Lung (tissue), 12 donors: ENCODE data around the gene LMNTD2. TPM values are rescaled to one million over a fixed set of nuclear protein-coding genes. Genes with fewer than 3 reads are reported as not detected.

ENCODE experiments used
- ATAC-seq: fragments of 200-7000 bp; cut with Tn5 transposase; one replicate; pipeline ENCODE4 v1.9.1; 2020; ENCODE audit warnings: moderate number of reproducible peaks; ENCODE audit not compliant: insufficient read depth, low FRiP score
- DNase-seq, 3 donors: peaks; one replicate each; pipeline ENCODE4 v3.0.0-alpha.2; 2013 to 2017
- H3K27ac ChIP-seq, 2 donors: one replicate each; pipeline ENCODE4 v1.5.1; 2013; ENCODE audit warnings: mild to moderate bottlenecking in 2 of 2, moderate library complexity in 2 of 2, control low read depth in 1 of 2, inconsistent platforms in 1 of 2, low read depth in 1 of 2, low read length in 1 of 2
- H3K27me3 ChIP-seq, 3 donors: one replicate each; pipeline ENCODE4 v1.5.1; 2013; ENCODE audit warnings: low read length in 2 of 3; ENCODE audit not compliant: control insufficient read depth in 3 of 3, insufficient read depth in 3 of 3
- H3K36me3 ChIP-seq, 4 donors: one replicate each; pipeline ENCODE4 v1.5.1; 2013; ENCODE audit warnings: low read length in 4 of 4, mild to moderate bottlenecking in 1 of 4, moderate library complexity in 1 of 4; ENCODE audit not compliant: control insufficient read depth in 4 of 4, insufficient read depth in 4 of 4
- H3K4me1 ChIP-seq, 5 donors: one replicate each; pipeline ENCODE4 v1.5.1; 2013; ENCODE audit warnings: low read length in 5 of 5, mild to moderate bottlenecking in 2 of 5, moderate library complexity in 1 of 5; ENCODE audit not compliant: control insufficient read depth in 5 of 5, insufficient read depth in 5 of 5
- H3K4me3 ChIP-seq: one replicate; pipeline ENCODE4 v1.5.1; 2013; ENCODE audit warnings: mild to moderate bottlenecking, control low read depth, moderate library complexity
- H3K9ac ChIP-seq, 2 donors: one replicate each; pipeline ENCODE4 v1.5.1; 2013; ENCODE audit warnings: low read length in 2 of 2, control low read depth in 1 of 2; ENCODE audit not compliant: insufficient read depth in 1 of 2
- H3K9me3 ChIP-seq, 4 donors: one replicate each; pipeline ENCODE4 v1.5.1; 2013; ENCODE audit warnings: low read length in 3 of 4, mild to moderate bottlenecking in 1 of 4, moderate library complexity in 1 of 4; ENCODE audit not compliant: control insufficient read depth in 4 of 4, insufficient read depth in 3 of 4
- WGBS, 2 donors: extraction: QIAGEN DNeasy Blood & Tissue Kit; methylation state at CpG; one replicate each; pipeline ENCODE4 v1.1.7; 2013; 5-methylcytosine and 5-hydroxymethylcytosine counted together
- polyA plus RNA-seq, 2 donors: library from polyadenylated mRNA; stranded (reverse); fragments of 200-250 nt; gene quantifications; one replicate each; pipeline ENCODE4 v1.2.1, GENCODE V29; 2013
- total RNA-seq, 2 donors: library from RNA; depleted of rRNA in 1 of 2; stranded (reverse); fragments of >200 nt in 1 of 2; gene quantifications; one replicate each; pipeline ENCODE4 v1.2.1, GENCODE V29; 2014 to 2021
- TF ChIP-seq, protein P1 (sequence below): IDR thresholded peaks from 2 replicates; pipeline ENCODE4 v1.5.1; 2012; ENCODE audit warnings: mild to moderate bottlenecking; ENCODE audit errors: control extremely low read depth, extremely low read depth
- donor health status: control.
- donor health status: control.
- donor health status: Bipolar disorder and iron deficiency.
- donor health status: healthy.
- donor health status: DM: yes; HTN: yes; CAD: no.

The LMNTD2 gene
- total and polyA plus RNA-seq, 4 donors = 2.3 to 9.7 (median 3.8) TPM

DNA sequence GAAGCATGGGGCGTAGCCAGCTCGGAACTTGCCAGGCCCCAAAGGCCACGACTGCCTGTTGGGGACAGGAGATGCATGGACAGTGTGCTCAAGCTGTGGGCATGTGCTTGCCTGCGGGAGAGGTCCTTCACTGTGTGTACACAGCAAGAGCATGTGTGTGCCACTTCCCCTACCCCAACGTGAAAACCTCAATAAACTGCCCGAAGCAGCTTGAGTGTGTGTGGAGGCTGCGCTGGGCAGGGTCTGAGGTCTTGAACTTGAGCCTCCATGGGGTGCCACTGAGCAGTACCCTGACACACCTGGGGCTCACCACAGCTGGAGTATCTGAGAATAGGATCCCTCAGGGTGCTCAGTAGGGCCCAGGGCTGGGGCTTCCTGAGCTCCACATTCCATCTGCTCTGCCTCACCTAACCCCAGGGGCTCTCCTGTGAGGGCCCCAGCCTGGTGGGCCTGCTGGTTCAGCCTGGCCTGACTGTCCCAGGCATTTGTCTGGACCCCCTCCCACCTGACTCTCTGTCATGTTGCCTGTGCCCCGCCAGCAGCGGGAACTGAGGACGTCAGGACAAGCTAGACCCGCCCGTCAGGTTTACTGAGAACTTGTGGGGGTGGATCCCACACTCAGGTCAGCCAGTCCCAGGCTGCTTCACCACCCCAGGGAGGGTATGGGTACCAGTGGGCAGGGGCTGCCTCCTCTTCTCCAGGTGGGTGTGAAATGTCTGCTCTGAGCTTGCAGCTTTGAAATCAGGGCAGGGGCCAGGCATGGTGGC is 3.5 kb upstream of the LMNTD2 start:
- Histone ChIP-seq H3K4me3 (no peak overlapping the region), H3K4me1 (peaks cover 0 to 15% (median 8%) of the 10 kb centered on the region in 5 donors), H3K9ac (no peak overlapping the region), H3K27me3 (peaks cover 0 to 4% (median 2%) of the 10 kb centered on the region in 3 donors), H3K27ac (peak overlapping the region in 1 of 2 donors; percentile 28), H3K9me3 (no peaks in the 10 kb centered on the region), H3K36me3 (peaks cover 0 to 13% (median 0%) of the 10 kb centered on the region in 4 donors)
- WGBS, 2 donors = 75 to 90% methylated on average over 12 of the region's 12 CpGs
- ATAC-seq (no peak), DNase-seq (peak in 2 of 3 donors; percentile 23 to 51)
- TF ChIP-seq, protein P1, sequence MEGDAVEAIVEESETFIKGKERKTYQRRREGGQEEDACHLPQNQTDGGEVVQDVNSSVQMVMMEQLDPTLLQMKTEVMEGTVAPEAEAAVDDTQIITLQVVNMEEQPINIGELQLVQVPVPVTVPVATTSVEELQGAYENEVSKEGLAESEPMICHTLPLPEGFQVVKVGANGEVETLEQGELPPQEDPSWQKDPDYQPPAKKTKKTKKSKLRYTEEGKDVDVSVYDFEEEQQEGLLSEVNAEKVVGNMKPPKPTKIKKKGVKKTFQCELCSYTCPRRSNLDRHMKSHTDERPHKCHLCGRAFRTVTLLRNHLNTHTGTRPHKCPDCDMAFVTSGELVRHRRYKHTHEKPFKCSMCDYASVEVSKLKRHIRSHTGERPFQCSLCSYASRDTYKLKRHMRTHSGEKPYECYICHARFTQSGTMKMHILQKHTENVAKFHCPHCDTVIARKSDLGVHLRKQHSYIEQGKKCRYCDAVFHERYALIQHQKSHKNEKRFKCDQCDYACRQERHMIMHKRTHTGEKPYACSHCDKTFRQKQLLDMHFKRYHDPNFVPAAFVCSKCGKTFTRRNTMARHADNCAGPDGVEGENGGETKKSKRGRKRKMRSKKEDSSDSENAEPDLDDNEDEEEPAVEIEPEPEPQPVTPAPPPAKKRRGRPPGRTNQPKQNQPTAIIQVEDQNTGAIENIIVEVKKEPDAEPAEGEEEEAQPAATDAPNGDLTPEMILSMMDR = no peak

DNA sequence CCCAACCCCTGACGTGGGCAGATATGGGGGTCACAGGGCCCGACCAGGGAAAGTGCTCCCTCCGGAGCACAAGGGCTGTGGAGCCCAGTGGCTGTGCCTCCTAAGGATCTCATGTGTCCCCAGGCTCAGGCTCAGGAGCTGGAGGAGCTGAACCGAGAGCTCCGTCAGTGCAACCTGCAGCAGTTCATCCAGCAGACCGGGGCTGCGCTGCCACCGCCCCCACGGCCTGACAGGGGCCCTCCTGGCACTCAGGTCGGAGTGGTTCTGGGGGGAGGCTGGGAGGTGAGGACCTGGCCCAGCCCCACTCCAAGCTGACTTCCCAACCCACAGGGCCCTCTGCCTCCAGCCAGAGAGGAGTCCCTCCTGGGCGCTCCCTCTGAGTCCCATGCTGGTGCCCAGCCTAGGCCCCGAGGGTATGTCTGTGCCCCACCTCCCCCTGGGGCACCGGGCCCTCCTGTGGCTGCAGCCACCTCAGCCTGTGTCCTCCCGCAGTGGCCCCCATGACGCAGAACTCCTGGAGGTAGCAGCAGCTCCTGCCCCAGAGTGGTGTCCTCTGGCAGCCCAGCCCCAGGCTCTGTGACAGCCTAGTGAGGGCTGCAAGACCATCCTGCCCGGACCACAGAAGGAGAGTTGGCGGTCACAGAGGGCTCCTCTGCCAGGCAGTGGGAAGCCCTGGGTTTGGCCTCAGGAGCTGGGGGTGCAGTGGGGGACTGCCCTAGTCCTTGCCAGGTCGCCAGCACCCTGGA is 2.7 kb upstream of the LMNTD2 start:
- ATAC-seq (no peak), DNase-seq (no peak)
- Histone ChIP-seq H3K36me3 (peaks cover 0 to 13% (median 0%) of the 10 kb centered on the region in 4 donors), H3K4me3 (no peak overlapping the region), H3K27ac (peak overlapping the region in 1 of 2 donors; percentile 18), H3K27me3 (peaks cover 0 to 7% (median 4%) of the 10 kb centered on the region in 3 donors), H3K4me1 (peaks cover 0 to 15% (median 7%) of the 10 kb centered on the region in 5 donors), H3K9me3 (no peaks in the 10 kb centered on the region), H3K9ac (no peak overlapping the region)
- WGBS, 2 donors = 85 to 88% methylated on average over 18 of the region's 18 CpGs
- TF ChIP-seq, protein P1 = no peak

DNA sequence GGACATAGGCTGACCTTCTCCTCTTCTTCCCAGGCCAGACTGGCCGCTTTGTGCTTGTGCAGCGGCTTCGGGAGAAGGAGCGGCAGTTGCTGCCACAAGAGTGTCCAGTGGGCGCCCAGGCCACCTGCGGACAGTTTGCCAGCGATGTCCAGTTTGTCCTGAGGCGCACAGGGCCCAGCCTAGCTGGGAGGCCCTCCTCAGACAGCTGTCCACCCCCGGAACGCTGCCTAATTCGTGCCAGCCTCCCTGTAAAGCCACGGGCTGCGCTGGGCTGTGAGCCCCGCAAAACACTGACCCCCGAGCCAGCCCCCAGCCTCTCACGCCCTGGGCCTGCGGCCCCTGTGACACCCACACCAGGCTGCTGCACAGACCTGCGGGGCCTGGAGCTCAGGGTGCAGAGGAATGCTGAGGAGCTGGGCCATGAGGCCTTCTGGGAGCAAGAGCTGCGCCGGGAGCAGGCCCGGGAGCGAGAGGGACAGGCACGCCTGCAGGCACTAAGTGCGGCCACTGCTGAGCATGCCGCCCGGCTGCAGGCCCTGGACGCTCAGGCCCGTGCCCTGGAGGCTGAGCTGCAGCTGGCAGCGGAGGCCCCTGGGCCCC is 1.6 kb upstream of the LMNTD2 start:
- no peak for DNase-seq
- WGBS, 2 donors = 82 to 92% methylated on average over 29 of the region's 29 CpGs

More for the DNA sequence above, 1.6 kb upstream of the LMNTD2 start:
- no peak overlapping the region for H3K4me3 ChIP-seq
- peak overlapping the region in 1 of 2 donors; percentile 69 for H3K27ac ChIP-seq
- ATAC-seq = no peak
- H3K36me3 ChIP-seq = peaks cover 0 to 13% (median 0%) of the 10 kb centered on the region in 4 donors
- peaks cover 0 to 18% (median 8%) of the 10 kb centered on the region in 3 donors for H3K27me3 ChIP-seq
- no peak overlapping the region for H3K9ac ChIP-seq
- no peaks in the 10 kb centered on the region for H3K9me3 ChIP-seq
- H3K4me1 ChIP-seq = peaks cover 0 to 15% (median 4%) of the 10 kb centered on the region in 5 donors
- TF ChIP-seq, protein P1 = no peak
